Uterus (tissue), 4 donors: Measurements from ENCODE around the gene MUC2. TPM values are rescaled to one million over a fixed set of nuclear protein-coding genes. Genes with fewer than 3 reads are reported as not detected.

ENCODE experiments used
- DNase-seq, 2 donors: peaks; one replicate each; pipeline ENCODE4 v3.0.0-alpha.2; 2019 to 2020
- H3K27ac ChIP-seq, 2 donors: fragments of 200-600 bp; sonication (generic); 1 replicate in 1 of 2; 2 replicates in 1 of 2; pipeline ENCODE4 v1.5.1; 2016 to 2018
- H3K27me3 ChIP-seq, 2 donors: fragments of 200-600 bp; sonication (generic); one replicate each; pipeline ENCODE4 v1.5.1; 2018 to 2019; ENCODE audit warnings: control low read depth in 1 of 2
- H3K36me3 ChIP-seq, 2 donors: fragments of 200-600 bp; sonication (generic); one replicate each; pipeline ENCODE4 v1.5.1; 2019; ENCODE audit warnings: control low read depth in 1 of 2
- H3K4me1 ChIP-seq, 2 donors: fragments of 200-600 bp; sonication (generic); one replicate each; pipeline ENCODE4 v1.5.1; 2018 to 2019; ENCODE audit warnings: control low read depth in 1 of 2
- H3K4me3 ChIP-seq, 2 donors: fragments of 200-600 bp; sonication (generic); 1 replicate in 1 of 2; 2 replicates in 1 of 2; pipeline ENCODE4 v1.5.1; 2018 to 2019; ENCODE audit warnings: mild to moderate bottlenecking in 1 of 2
- H3K9me3 ChIP-seq, 2 donors: fragments of 200-600 bp; sonication (generic); one replicate each; pipeline ENCODE4 v1.5.1; 2019; ENCODE audit warnings: control low read depth in 1 of 2
- CTCF ChIP-seq, 4 experiments: fragments of 200-600 bp in 2 of 4; fragments of 450-650 bp in 2 of 4; sonication (generic) in 2 of 4; IDR thresholded peaks; one replicate each; pipeline ENCODE4 v1.5.1; 2016 to 2019; ENCODE audit warnings: antibody characterized with exemption in 4 of 4, mild to moderate bottlenecking in 2 of 4, moderate library complexity in 1 of 4
- POLR2A ChIP-seq, 2 donors: fragments of 450-650 bp; IDR thresholded peaks; one replicate each; pipeline ENCODE4 v1.6.1; 2016; ENCODE audit warnings: antibody characterized with exemption in 2 of 2, mild to moderate bottlenecking in 1 of 2, moderate library complexity in 1 of 2
- intact Hi-C: fragments of 100-400 bp; cut with DNase I; formaldehyde crosslinking; loops from one replicate; pipeline ENCODE4 v1.15.1; 2023; ENCODE audit warnings: low total_unique reads
- total RNA-seq, 4 donors: library from RNA; depleted of rRNA in 3 of 4; stranded (reverse); fragments of >200 nt in 3 of 4; gene quantifications; one replicate each; pipeline versions ENCODE4 v1.1.0 to v1.2.4, GENCODE V29; 2014 to 2023
- donor health status: DM: yes; HTN: yes; CAD: no.

MUC2 gene
- total RNA-seq, 4 donors from 2014 or later: 0.06 to 1.8 (median 0.26) TPM; not detected in 1

- no peak overlapping the region for H3K4me3 ChIP-seq
- H3K9me3 ChIP-seq: no peaks in the 10 kb centered on the region
- H3K27me3 ChIP-seq: no peaks in the 10 kb centered on the region
- no peak for TF ChIP-seq CTCF (IDR thresholded peaks at IDR 0.05)
- TF ChIP-seq POLR2A (IDR thresholded peaks at IDR 0.05): no peak
- no peak for DNase-seq
- intact Hi-C loops: no loop called here
- H3K27ac ChIP-seq: no peak overlapping the region
- no peaks in the 10 kb centered on the region for H3K36me3 ChIP-seq
- no peaks in the 10 kb centered on the region for H3K4me1 ChIP-seq
These were observed 17.5 kb downstream of the MUC2 start for GRCh38 chr11:1092145-1092670.

GRCh38 chr11:1092919-1093318, 18.2 kb downstream of the MUC2 start:
- H3K9me3 ChIP-seq: no peaks in the 10 kb centered on the region
- no peak overlapping the region for H3K27ac ChIP-seq
- H3K4me1 ChIP-seq: no peaks in the 10 kb centered on the region
- H3K36me3 ChIP-seq: no peaks in the 10 kb centered on the region
- H3K4me3 ChIP-seq: no peak overlapping the region
- intact Hi-C loops: no loop called here
- no peaks in the 10 kb centered on the region for H3K27me3 ChIP-seq
- TF ChIP-seq CTCF (IDR thresholded peaks at IDR 0.05) (no peak), POLR2A (IDR thresholded peaks at IDR 0.05) (no peak)
- no peak for DNase-seq

- no peak for DNase-seq
- no peak for TF ChIP-seq CTCF (IDR thresholded peaks at IDR 0.05)
- no peaks in the 10 kb centered on the region for H3K9me3 ChIP-seq
- H3K36me3 ChIP-seq: no peaks in the 10 kb centered on the region
- H3K4me1 ChIP-seq: no peaks in the 10 kb centered on the region
- H3K27ac ChIP-seq: no peak overlapping the region
- intact Hi-C loops: no loop called here
- no peak overlapping the region for H3K4me3 ChIP-seq
- H3K27me3 ChIP-seq: no peaks in the 10 kb centered on the region
These were observed 25.1 kb downstream of the MUC2 start for GRCh38 chr11:1099519-1100355.

GRCh38 chr11:1100417-1101245, 26.0 kb downstream of the MUC2 start:
- TF ChIP-seq CTCF (IDR thresholded peaks at IDR 0.05) (no peak), POLR2A (IDR thresholded peaks at IDR 0.05) (no peak)
- H3K4me3 ChIP-seq: no peak overlapping the region
- no peak overlapping the region for H3K27ac ChIP-seq
- H3K36me3 ChIP-seq: no peaks in the 10 kb centered on the region
- no peaks in the 10 kb centered on the region for H3K9me3 ChIP-seq
- no peaks in the 10 kb centered on the region for H3K4me1 ChIP-seq
- H3K27me3 ChIP-seq: no peaks in the 10 kb centered on the region
- intact Hi-C loops: no loop called here
- DNase-seq: no peak
